Activated B cell treated with CpG ODN at 0.5 μM for 24 hours (primary cell): ENCODE measurements around the gene SLC26A4. TPM values are rescaled to one million over a fixed set of nuclear protein-coding genes. Genes with fewer than 3 reads are reported as not detected.

Source experiments
- ATAC-seq: fragments of 200-7000 bp; cut with Tn5 transposase; one replicate; pipeline ENCODE4 v1.10.0; 2021; ENCODE audit warnings: low read depth, mild to moderate bottlenecking, moderate library complexity
- CTCF ChIA-PET: fragments of 350-600 bp; sonication (Branson Sonifier 250); formaldehyde crosslinking; loops from one replicate; lab custom pipeline; 2021; ENCODE audit warnings: antibody characterized with exemption; lab: Charles Lee
- POLR2A ChIA-PET: fragments of 350-600 bp; sonication (Branson Sonifier 250); formaldehyde crosslinking; loops from one replicate; lab custom pipeline; 2021; ENCODE audit warnings: antibody characterized with exemption; lab: Charles Lee
- DNase-seq: peaks from one replicate; pipeline ENCODE4 v3.0.0; 2022
- H3K27ac Mint-ChIP-seq: one replicate; pipeline ENCODE4 v1.8.0; 2020; ENCODE audit warnings: mixed read lengths
- H3K27me3 Mint-ChIP-seq: one replicate; pipeline ENCODE4 v1.8.0; 2021; ENCODE audit warnings: mixed read lengths
- H3K36me3 Mint-ChIP-seq: one replicate; pipeline ENCODE4 v1.8.0; 2021; ENCODE audit warnings: low read depth, mixed read lengths
- H3K4me1 Mint-ChIP-seq: one replicate; pipeline ENCODE4 v1.8.0; 2021; ENCODE audit warnings: mixed read lengths
- H3K4me3 Mint-ChIP-seq: one replicate; pipeline ENCODE4 v1.8.0; 2020; ENCODE audit warnings: mild to moderate bottlenecking, mixed read lengths
- H3K9me3 Mint-ChIP-seq: one replicate; pipeline ENCODE4 v1.8.0; 2020; ENCODE audit warnings: mixed read lengths
- CTCF ChIP-seq: fragments of 200-600 bp; IDR thresholded peaks from one replicate; pipeline ENCODE4 v1.8.0; 2022; ENCODE audit warnings: antibody characterized with exemption, mild to moderate bottlenecking
- intact Hi-C: fragments of 100-400 bp; cut with micrococcal nuclease; formaldehyde crosslinking; loops from one replicate; pipeline ENCODE4 v1.15.1; 2024
- total RNA-seq: library from RNA; stranded (reverse); gene quantifications from 2 replicates; pipeline ENCODE4 v1.2.3, GENCODE V29; 2022

Gene SLC26A4
- total RNA-seq, 1 donor from 2014 or later: 0.13 TPM

GRCh38 chr7:107684947-107685463 lies 24.4 kb downstream of the SLC26A4 start:
- Mint-ChIP-seq H3K27me3 (peaks cover 4% of the 10 kb centered on the region), H3K9me3 (no peaks in the 10 kb centered on the region), H3K36me3 (no peaks in the 10 kb centered on the region), H3K4me1 (no peaks in the 10 kb centered on the region), H3K27ac (no peak overlapping the region), H3K4me3 (no peak overlapping the region)
- POLR2A ChIA-PET: no interaction called here
- TF ChIP-seq CTCF: no peak
- intact Hi-C loops: no loop called here
- CTCF ChIA-PET: no interaction called here
- DNase-seq: no peak
- no peak for ATAC-seq

DNA sequence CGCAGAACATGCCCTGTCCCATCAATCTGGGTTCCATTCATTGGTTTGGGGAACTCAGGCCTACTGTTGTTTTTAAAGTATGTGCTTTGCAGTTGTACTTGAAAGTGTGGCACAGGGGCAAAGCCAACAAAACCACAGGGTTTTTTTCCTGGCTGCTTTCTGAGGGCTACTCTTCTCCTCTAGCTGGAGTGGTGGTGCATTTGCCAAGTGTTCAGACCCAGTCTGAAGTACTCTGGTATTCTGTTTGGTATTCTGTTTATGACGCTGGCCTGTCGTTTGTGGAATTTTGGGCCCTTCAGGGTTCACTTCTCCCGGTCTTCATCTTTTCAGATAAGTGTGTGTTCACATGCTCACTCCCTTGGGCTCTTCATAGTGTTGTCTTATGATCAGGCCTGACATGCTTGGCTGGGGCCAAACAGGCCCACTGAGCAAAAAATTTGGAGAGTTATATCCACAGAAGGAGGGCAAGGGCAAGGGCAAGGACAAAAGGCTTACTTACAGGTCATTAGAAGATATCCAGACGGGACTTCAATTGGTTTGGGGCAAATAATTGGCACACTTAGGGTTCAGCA lies 26.3 kb downstream of the SLC26A4 start:
- Mint-ChIP-seq H3K27me3 (peaks cover 4% of the 10 kb centered on the region), H3K4me3 (no peak overlapping the region), H3K9me3 (no peaks in the 10 kb centered on the region), H3K27ac (no peak overlapping the region), H3K4me1 (no peaks in the 10 kb centered on the region), H3K36me3 (no peaks in the 10 kb centered on the region)
- TF ChIP-seq CTCF: no peak
- no peak for ATAC-seq
- ChIA-PET POLR2A (no interaction called here), CTCF (no interaction called here)
- DNase-seq: no peak
- intact Hi-C loops: no loop called here

GRCh38 chr7:107687656-107688055 lies 27.0 kb downstream of the SLC26A4 start:
- ATAC-seq (no peak), DNase-seq (no peak)
- Mint-ChIP-seq H3K27ac (no peak overlapping the region), H3K27me3 (peaks cover 12% of the 10 kb centered on the region), H3K4me1 (no peaks in the 10 kb centered on the region), H3K9me3 (no peaks in the 10 kb centered on the region), H3K36me3 (no peaks in the 10 kb centered on the region), H3K4me3 (no peak overlapping the region)
- ChIA-PET POLR2A (no interaction called here), CTCF (no interaction called here)
- intact Hi-C loops: no loop called here
- no peak for TF ChIP-seq CTCF

- Mint-ChIP-seq H3K4me1 (no peaks in the 10 kb centered on the region), H3K27me3 (peaks cover 14% of the 10 kb centered on the region), H3K4me3 (no peak overlapping the region), H3K27ac (no peak overlapping the region), H3K36me3 (no peaks in the 10 kb centered on the region), H3K9me3 (no peaks in the 10 kb centered on the region)
- DNase-seq (no peak), ATAC-seq (no peak)
- no peak for TF ChIP-seq CTCF
- intact Hi-C loops: no loop called here
- POLR2A ChIA-PET: no interaction called here
- CTCF ChIA-PET: no interaction called here
These were observed 28.9 kb downstream of the SLC26A4 start for GRCh38 chr7:107689553-107689952.

- no peak for TF ChIP-seq CTCF
- POLR2A ChIA-PET: no interaction called here
- Mint-ChIP-seq H3K36me3 (no peaks in the 10 kb centered on the region), H3K4me3 (no peak overlapping the region), H3K4me1 (no peaks in the 10 kb centered on the region), H3K9me3 (no peaks in the 10 kb centered on the region), H3K27ac (no peak overlapping the region), H3K27me3 (peaks cover 14% of the 10 kb centered on the region)
- CTCF ChIA-PET: no interaction called here
- intact Hi-C loops: no loop called here
- DNase-seq (no peak), ATAC-seq (no peak)
These were observed 29.5 kb downstream of the SLC26A4 start for GRCh38 chr7:107690084-107690483.
